Keratinocyte (primary cell): ENCODE measurements around the gene EPHB2. TPM values are rescaled to one million over a fixed set of nuclear protein-coding genes. Genes with fewer than 3 reads are reported as not detected.

ENCODE experiments used
- DNase-seq: peaks from one replicate; pipeline ENCODE4 v3.0.0-alpha.2; 2011; ENCODE audit warnings: low read depth, missing footprints, low spot score
- FAIRE-seq: peaks from 2 replicates; lab custom pipeline; 2011; peaks lifted over from hg19 to GRCh38; lab: Jason Lieb, UNC
- H2AFZ ChIP-seq: 2 replicates; pipeline ENCODE4 v1.6.0; 2012; ENCODE audit warnings: low read length, control low read depth, inconsistent platforms; ENCODE audit not compliant: control insufficient read depth
- H3K27ac ChIP-seq: 2 replicates; pipeline ENCODE4 v1.5.1; 2011; ENCODE audit warnings: low read length; ENCODE audit not compliant: control insufficient read depth, insufficient read depth
- H3K27me3 ChIP-seq: 3 replicates; pipeline ENCODE4 v1.6.0; 2011; ENCODE audit warnings: low read length; ENCODE audit not compliant: control insufficient read depth, insufficient read depth; ENCODE audit errors: extremely low read depth
- H3K36me3 ChIP-seq, 2 experiments: 2 replicates in 1 of 2; 3 replicates in 1 of 2; pipeline ENCODE4 v1.5.1; 2011; ENCODE audit warnings: low read length in 2 of 2, mild to moderate bottlenecking in 1 of 2; ENCODE audit not compliant: control insufficient read depth in 2 of 2, insufficient read depth in 2 of 2; ENCODE audit errors: extremely low read depth in 1 of 2
- H3K4me1 ChIP-seq: 3 replicates; pipeline ENCODE4 v1.5.1; 2011; ENCODE audit warnings: low read length; ENCODE audit not compliant: control insufficient read depth, insufficient read depth; ENCODE audit errors: extremely low read depth
- H3K4me2 ChIP-seq: 3 replicates; pipeline ENCODE4 v1.6.0; 2011; ENCODE audit warnings: low read depth, low read length; ENCODE audit not compliant: control insufficient read depth, insufficient read depth; ENCODE audit errors: extremely low read depth
- H3K4me3 ChIP-seq, 3 experiments: fragments of 200-600 bp in 1 of 3; sonication (generic) in 1 of 3; 2 replicates in 2 of 3; 3 replicates in 1 of 3; pipeline ENCODE4 v1.5.1; 2011 to 2016; ENCODE audit warnings: low read length in 3 of 3, mild to moderate bottlenecking in 3 of 3, control low read depth in 2 of 3, inconsistent platforms in 1 of 3, low read depth in 1 of 3, mixed read lengths in 1 of 3, mixed run types in 1 of 3, moderate library complexity in 1 of 3; ENCODE audit not compliant: control insufficient read depth in 2 of 3, insufficient read depth in 2 of 3; ENCODE audit errors: extremely low read depth in 1 of 3
- H3K79me2 ChIP-seq: 2 replicates; pipeline ENCODE4 v1.6.0; 2012; ENCODE audit warnings: low read length; ENCODE audit not compliant: control insufficient read depth, insufficient read depth
- H3K9ac ChIP-seq: 3 replicates; pipeline ENCODE4 v1.6.0; 2011; ENCODE audit warnings: low read length; ENCODE audit not compliant: control insufficient read depth, insufficient read depth; ENCODE audit errors: extremely low read depth
- H3K9me1 ChIP-seq: 3 replicates; pipeline ENCODE4 v1.6.0; 2011; ENCODE audit warnings: low read length; ENCODE audit not compliant: control insufficient read depth, insufficient read depth; ENCODE audit errors: extremely low read depth
- H3K9me3 ChIP-seq: 2 replicates; pipeline ENCODE4 v1.5.1; 2012; ENCODE audit warnings: low read depth, low read length; ENCODE audit not compliant: control insufficient read depth
- H4K20me1 ChIP-seq: 3 replicates; pipeline ENCODE4 v1.6.0; 2011; ENCODE audit warnings: low read length; ENCODE audit not compliant: control insufficient read depth, insufficient read depth; ENCODE audit errors: extremely low read depth
- CTCF ChIP-seq, 3 experiments: IDR thresholded peaks in 1 of 3; conservative IDR thresholded peaks in 1 of 3; optimal IDR thresholded peaks in 1 of 3; 2 replicates in 2 of 3; 3 replicates in 1 of 3; pipeline versions ENCODE3 to v1.5.1; 2011; ENCODE audit warnings: low read length in 3 of 3, mild to moderate bottlenecking in 3 of 3, moderate library complexity in 2 of 3, control low read depth in 1 of 3, inconsistent platforms in 1 of 3; ENCODE audit not compliant: insufficient read depth in 2 of 3; ENCODE audit errors: extremely low read depth in 1 of 3
- EZH2 ChIP-seq: IDR thresholded peaks from one replicate; pipeline ENCODE4 v1.6.1; 2012; ENCODE audit warnings: inconsistent platforms, mild to moderate bottlenecking, low read length, moderate library complexity
- dilution Hi-C: fragments of 300-500 bp; cut with MboI; formaldehyde crosslinking; loops from one replicate; pipeline ENCODE4 v1.7.0; 2020; ENCODE audit warnings: low sequenced_read_pairs; ENCODE audit not compliant: extremely low pct_ligation_motif_present
- polyA plus RNA-seq, 5 experiments: library from polyadenylated mRNA; depleted of rRNA in 3 of 5; stranded (reverse) in 3 of 5; stranded (forward) in 1 of 5; unstranded in 1 of 5; fragments of >200 nt; gene quantifications; 1 replicate in 1 of 5; 2 replicates in 3 of 5; 3 replicates in 1 of 5; pipeline versions ENCODE4 v1.2.1 to v1.2.3, GENCODE V29; 2011 to 2012; ENCODE audit warnings: missing spikeins in 2 of 5, low read depth in 1 of 5, low replicate concordance in 1 of 5

The EPHB2 gene
- polyA plus RNA-seq, 1 donor (not counting 4 experiments of a cell fraction or from before 2014, with no cell fraction given): 0.10 TPM

- H3K4me2 ChIP-seq: no peak overlapping the region
- no peaks in the 10 kb centered on the region for H3K36me3 ChIP-seq
- DNase-seq: no peak
- H3K27me3 ChIP-seq: no peaks in the 10 kb centered on the region
- no peak overlapping the region for H3K4me3 ChIP-seq
- no peaks in the 10 kb centered on the region for H3K9me3 ChIP-seq
- dilution Hi-C loops: no loop called here
- no peak for FAIRE-seq
- no peak overlapping the region for H2AFZ ChIP-seq
- no peak overlapping the region for H3K27ac ChIP-seq
- TF ChIP-seq EZH2 (no peak), CTCF (optimal IDR thresholded peaks at IDR 0.05 in 1 of 3, IDR thresholded peaks at IDR 0.05 in 1 of 3, conservative IDR thresholded peaks at IDR 0.05 in 1 of 3; ENCODE audit: extremely low read depth in 1 of 3, insufficient read depth in 2 of 3, low read length in 3 of 3) (no peak)
- H3K9ac ChIP-seq: no peak overlapping the region
- H3K4me1 ChIP-seq: no peaks in the 10 kb centered on the region
- no peaks in the 10 kb centered on the region for H4K20me1 ChIP-seq
- no peaks in the 10 kb centered on the region for H3K79me2 ChIP-seq
- H3K9me1 ChIP-seq: no peaks in the 10 kb centered on the region
Observed at GRCh38 chr1:22697980-22698379, 12.7 kb upstream of the EPHB2 start.

- TF ChIP-seq CTCF (optimal IDR thresholded peaks at IDR 0.05 in 1 of 3, IDR thresholded peaks at IDR 0.05 in 1 of 3, conservative IDR thresholded peaks at IDR 0.05 in 1 of 3; ENCODE audit: extremely low read depth in 1 of 3, insufficient read depth in 2 of 3, low read length in 3 of 3) (no peak), EZH2 (no peak)
- dilution Hi-C loops: no loop called here
- H3K9me3 ChIP-seq: no peaks in the 10 kb centered on the region
- H3K27ac ChIP-seq: no peak overlapping the region
- no peak overlapping the region for H2AFZ ChIP-seq
- no peaks in the 10 kb centered on the region for H4K20me1 ChIP-seq
- no peak overlapping the region for H3K4me3 ChIP-seq
- FAIRE-seq (no peak), DNase-seq (no peak)
- H3K36me3 ChIP-seq: no peaks in the 10 kb centered on the region
- H3K9ac ChIP-seq: no peak overlapping the region
- H3K27me3 ChIP-seq: no peaks in the 10 kb centered on the region
- H3K9me1 ChIP-seq: no peaks in the 10 kb centered on the region
- no peak overlapping the region for H3K4me2 ChIP-seq
- no peaks in the 10 kb centered on the region for H3K79me2 ChIP-seq
- no peaks in the 10 kb centered on the region for H3K4me1 ChIP-seq
Observed at GRCh38 chr1:22699681-22700520, 10.7 kb upstream of the EPHB2 start.
